GM18951 (cell line): ENCODE measurements around the gene PIK3C2A.

Experiments used
- POLR2A ChIP-seq: IDR thresholded peaks from 4 replicates; pipeline ENCODE4 v1.6.1; 2011; ENCODE audit warnings: mild to moderate bottlenecking; ENCODE audit not compliant: insufficient read length, insufficient read depth; ENCODE audit errors: extremely low read depth
- in situ Hi-C: fragments of 300-500 bp; cut with MboI; formaldehyde crosslinking; loops from one replicate; pipeline ENCODE4 v1.12.0; 2022; ENCODE audit warnings: low sequenced_read_pairs, mixed read lengths, inconsistent platforms; ENCODE audit not compliant: unreplicated experiment

PIK3C2A gene

DNA sequence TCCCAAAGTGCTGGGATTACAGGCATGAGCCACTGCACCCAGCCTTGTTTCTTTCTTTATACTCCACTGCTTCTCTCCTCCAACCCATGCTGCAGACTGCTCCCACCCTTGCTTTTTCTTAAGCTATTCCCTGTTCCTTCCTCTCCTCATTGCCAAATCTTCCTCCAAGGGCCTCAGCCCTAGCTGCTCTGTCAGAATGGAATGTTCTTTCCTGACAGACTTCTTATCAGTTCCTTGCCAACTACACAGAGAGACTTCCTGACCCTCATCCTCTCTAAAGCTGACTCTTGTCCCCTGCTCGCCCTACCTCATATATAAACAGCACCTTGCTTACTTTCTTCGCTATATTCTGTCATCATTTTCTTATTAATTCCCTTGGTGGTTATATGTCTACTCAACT lies 16.9 kb upstream of the PIK3C2A start:
- in situ Hi-C loops = loop anchor here (25.0 kb wide), 1 partner anchor 288 kb away; no protein-coding TSS in a partner anchor
- no peak for TF ChIP-seq POLR2A

GRCh38 chr11:17221968-17222367 lies 14.2 kb upstream of the PIK3C2A start:
- no peak for TF ChIP-seq POLR2A
- in situ Hi-C loops = no loop called here

DNA sequence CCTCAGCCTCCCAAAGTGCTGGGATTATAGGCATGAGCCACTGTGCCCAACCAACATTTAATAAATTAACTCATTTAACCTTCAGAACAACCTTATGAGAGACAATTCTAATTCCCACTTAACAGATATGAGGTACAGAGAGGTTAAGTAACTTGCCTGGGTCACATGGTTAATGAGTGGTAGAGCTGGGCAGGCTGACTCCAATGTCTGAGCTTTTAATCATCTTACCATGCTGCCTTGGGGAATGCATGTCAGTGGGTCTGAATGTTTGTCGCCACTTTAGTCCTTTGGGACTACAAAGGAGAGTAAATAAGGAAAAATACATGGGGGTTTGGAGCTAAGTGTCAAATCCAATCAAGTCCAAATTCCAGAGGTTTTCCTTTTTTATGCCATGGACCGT lies 11.2 kb upstream of the PIK3C2A start:
- TF ChIP-seq POLR2A = no peak
- in situ Hi-C loops = no loop called here

DNA sequence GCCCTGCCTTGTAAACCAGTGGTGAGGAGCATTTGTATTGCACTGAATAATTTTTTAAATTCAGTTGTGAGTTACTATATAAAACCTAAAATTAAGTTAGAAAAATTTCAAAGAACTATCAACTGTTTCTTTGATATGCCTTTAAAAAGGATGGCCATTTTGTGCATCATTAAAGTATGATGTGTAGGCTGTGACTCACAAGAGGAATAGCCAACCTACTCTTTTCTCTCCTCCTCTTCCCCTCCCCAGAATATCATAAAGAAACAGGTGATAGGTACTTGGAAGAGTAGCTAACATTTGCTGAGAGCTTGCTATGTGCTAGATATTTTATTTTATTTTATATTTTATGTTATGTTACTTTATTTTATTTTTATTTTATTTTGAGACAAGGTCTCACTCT lies 10.6 kb upstream of the PIK3C2A start:
- TF ChIP-seq POLR2A = no peak
- in situ Hi-C loops = no loop called here

GRCh38 chr11:17217401-17217800 lies 9.6 kb upstream of the PIK3C2A start:
- no peak for TF ChIP-seq POLR2A
- in situ Hi-C loops = no loop called here

DNA sequence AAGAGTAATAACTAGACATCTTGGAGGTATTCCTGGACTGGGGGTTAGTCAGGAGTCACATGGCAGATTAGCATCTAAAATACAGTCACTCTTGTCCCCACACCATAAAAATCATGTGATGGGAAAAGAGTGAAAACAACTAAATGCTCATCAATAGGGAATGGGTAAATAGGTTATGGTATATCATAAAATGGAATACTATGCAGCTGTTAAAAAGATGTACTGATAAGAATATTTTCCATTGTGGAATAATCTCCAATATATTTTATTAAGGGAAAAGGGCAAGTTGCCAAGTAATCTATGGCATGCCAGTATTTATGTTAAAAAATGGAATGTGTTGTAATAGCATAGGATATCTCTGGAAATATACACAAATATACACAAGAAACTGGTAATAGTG lies 6.6 kb upstream of the PIK3C2A start:
- TF ChIP-seq POLR2A = no peak
- in situ Hi-C loops = no loop called here

DNA sequence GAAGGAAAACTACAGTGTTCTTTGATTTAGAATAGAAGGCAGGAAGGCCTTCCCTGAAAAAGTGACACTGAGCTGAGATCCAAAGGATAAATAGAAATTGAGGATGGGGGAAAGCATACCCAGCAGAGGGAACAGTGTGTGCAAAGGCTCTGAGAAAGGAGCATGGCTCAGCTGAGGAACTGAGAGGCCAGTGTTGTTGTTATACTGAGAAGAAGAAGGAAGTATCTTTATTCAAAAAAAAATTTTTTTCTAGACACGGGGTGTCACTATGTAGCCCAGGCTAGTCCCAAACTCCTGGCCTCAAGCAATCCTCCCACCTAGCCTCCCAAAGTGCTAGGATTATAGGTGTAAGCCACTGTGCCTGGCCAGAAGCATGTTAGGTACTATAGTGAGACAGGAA lies 3.5 kb upstream of the PIK3C2A start:
- no peak for TF ChIP-seq POLR2A
- in situ Hi-C loops = no loop called here

DNA sequence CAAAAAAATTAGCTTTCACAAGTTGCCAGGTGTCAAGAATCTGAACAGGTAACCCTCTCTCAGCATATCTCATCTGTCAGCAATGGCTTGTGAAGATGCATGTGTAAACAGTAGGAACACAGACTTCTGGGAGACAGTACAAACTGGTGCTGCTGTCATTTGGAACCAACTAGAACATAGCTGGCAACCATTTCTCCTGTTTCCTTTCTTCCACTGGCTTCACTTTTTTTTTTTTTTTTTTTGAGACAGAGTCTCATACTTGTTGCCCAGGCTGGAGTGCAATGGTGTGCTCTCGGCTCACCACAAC lies 2.1 kb upstream of the PIK3C2A start:
- in situ Hi-C loops = no loop called here
- TF ChIP-seq POLR2A = no peak

GRCh38 chr11:17208257-17208999 lies 642 bp upstream of the PIK3C2A start:
- in situ Hi-C loops = no loop called here

DNA sequence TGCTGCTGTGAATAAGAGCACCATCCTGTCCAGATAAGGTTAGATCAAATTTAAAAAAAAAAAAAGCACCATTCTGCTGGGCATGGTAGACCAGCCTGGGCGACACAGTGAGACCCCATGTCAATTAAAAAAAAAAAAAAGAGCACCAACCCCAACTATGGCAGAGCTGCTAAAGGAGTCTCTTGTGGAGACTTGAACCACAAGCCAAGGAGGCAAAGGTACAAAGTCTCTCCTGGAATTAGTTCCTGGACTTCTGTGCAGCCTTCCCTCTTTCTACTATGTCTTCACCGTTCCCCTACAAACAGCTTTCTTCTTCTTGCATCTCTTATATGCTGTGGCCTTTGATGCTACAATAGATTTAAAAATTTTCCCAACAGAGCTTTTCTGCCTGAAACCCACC lies 1.3 kb downstream of the PIK3C2A start:
- in situ Hi-C loops = no loop called here
- no peak for TF ChIP-seq POLR2A

More at GRCh38 chr11:17208257-17208999, 642 bp upstream of the PIK3C2A start:
- no peak for TF ChIP-seq POLR2A

DNA sequence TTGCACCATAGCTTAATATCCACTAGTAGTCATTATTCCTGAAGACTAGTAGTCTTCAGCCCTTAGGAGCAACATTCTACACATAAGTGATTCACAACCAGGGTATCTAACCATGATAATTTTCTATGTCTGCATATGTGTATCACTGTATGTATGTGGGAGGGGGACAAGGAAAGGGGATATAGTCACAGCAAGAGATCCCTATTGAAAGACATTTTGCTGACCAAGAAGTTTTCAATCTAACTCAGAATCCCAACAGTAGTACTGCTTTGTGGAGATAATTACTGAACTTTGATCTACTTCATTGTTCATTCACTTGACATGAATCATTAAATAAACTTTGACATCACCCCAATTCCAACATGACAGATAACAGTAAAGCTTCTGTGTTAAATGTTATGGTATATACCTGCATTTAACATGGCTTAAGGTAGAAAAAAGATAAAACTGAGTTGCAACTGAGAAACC lies 10.3 kb downstream of the PIK3C2A start:
- in situ Hi-C loops = no loop called here
- no peak for TF ChIP-seq POLR2A

DNA sequence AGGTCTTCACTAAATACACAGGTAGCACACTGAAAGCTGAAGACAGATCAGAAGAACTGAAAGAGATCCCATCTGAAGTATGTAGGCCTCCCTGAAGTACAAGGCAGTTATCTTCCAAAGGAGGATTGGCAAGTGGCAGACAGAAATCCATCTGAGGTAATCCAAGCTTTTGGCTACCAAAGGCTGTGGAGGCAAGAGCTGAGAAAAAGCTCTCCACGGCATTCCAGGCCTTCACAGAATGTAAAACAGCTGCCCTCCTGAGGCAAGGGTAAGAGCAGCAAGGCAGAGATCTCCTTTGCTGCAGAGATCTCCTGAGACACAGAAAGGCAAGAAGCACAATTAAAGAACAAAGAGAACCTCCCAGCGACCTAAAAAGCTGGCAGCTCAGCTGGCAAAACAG lies 19.1 kb downstream of the PIK3C2A start:
- in situ Hi-C loops = no loop called here
- no peak for TF ChIP-seq POLR2A

DNA sequence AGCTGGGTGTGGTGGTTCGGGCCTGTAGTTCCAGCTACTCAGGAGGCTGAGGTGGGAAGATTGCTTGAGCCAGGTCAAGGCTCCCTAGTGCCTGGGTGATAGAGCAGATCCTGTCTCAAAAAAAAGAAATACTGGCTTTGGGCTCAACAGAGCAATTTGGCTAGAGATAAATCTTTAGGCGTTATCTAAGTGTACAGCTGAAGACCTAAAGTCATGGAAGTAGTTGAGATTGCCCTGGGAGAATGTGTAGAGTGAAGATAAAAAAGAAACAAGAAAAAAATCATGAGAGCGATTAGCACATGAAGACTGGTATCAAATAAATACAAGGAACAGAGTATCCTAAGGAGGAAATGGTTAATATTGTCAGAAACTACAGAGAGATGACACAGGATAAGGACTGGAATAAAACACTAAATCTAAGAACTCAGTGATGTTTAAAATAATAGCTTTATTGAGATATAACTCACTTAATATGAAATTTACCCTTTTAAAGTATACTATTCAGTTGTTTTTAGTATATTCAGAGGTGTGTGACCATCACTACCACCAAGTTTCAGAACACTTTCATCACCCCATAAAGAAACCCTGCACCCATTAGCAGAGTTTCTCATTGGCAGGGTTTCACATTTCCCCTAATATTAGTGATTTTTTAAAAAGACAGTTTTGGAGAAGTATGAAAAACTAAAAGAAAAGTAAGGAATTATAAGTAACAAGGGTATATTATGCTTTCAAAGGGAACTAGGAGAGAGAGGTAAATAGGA lies 20.7 kb downstream of the PIK3C2A start:
- in situ Hi-C loops = no loop called here
- TF ChIP-seq POLR2A = no peak

DNA sequence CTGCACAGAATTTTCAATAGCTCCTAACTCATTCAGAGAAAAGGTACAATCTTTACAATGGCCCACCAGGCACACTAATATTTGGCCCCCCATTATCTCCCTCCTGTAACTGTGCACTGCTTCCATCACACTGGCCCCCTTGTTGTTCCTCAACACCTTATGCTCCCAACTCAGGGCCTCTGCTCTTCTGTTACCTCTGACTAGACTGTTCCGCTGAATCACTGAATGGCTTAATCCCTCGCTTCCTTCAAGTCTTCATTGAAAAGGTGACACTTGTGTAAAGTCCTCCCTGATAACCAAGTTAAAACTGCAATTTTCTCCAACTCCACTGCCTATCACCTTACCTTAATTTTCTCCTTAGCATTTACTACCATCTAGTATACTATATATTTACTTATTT lies 21.8 kb downstream of the PIK3C2A start:
- TF ChIP-seq POLR2A = no peak
- in situ Hi-C loops = no loop called here
